Muscle layer of colon (tissue), 2 donors: ENCODE data around the gene DHX40.

ENCODE experiments used
- H3K27ac ChIP-seq: one replicate; pipeline ENCODE4 v1.7.0; 2013; ENCODE audit warnings: low read depth, mild to moderate bottlenecking, low read length, moderate library complexity
- H3K27me3 ChIP-seq, 2 donors: one replicate each; pipeline ENCODE4 v1.7.0; 2013; ENCODE audit warnings: low read length in 2 of 2, mild to moderate bottlenecking in 2 of 2; ENCODE audit not compliant: insufficient read depth in 2 of 2, control insufficient read depth in 1 of 2
- H3K36me3 ChIP-seq: one replicate; pipeline ENCODE4 v1.7.0; 2013; ENCODE audit warnings: mild to moderate bottlenecking, low read length; ENCODE audit not compliant: insufficient read depth
- H3K4me1 ChIP-seq: one replicate; pipeline ENCODE4 v1.7.0; 2013; ENCODE audit warnings: mild to moderate bottlenecking, low read length; ENCODE audit not compliant: insufficient read depth
- H3K4me3 ChIP-seq, 2 donors: one replicate each; pipeline ENCODE4 v1.7.0; 2013; ENCODE audit warnings: low read length in 2 of 2, low read depth in 1 of 2, mild to moderate bottlenecking in 1 of 2, moderate library complexity in 1 of 2
- H3K9ac ChIP-seq: one replicate; pipeline ENCODE4 v1.7.0; 2013; ENCODE audit warnings: low read length
- H3K9me3 ChIP-seq: one replicate; pipeline ENCODE4 v1.7.0; 2013; ENCODE audit warnings: mild to moderate bottlenecking, low read length
- donor health status: abdominal sarcoma.
- donor health status: Adenocarcinoma of cecum.

The DHX40 gene

DNA sequence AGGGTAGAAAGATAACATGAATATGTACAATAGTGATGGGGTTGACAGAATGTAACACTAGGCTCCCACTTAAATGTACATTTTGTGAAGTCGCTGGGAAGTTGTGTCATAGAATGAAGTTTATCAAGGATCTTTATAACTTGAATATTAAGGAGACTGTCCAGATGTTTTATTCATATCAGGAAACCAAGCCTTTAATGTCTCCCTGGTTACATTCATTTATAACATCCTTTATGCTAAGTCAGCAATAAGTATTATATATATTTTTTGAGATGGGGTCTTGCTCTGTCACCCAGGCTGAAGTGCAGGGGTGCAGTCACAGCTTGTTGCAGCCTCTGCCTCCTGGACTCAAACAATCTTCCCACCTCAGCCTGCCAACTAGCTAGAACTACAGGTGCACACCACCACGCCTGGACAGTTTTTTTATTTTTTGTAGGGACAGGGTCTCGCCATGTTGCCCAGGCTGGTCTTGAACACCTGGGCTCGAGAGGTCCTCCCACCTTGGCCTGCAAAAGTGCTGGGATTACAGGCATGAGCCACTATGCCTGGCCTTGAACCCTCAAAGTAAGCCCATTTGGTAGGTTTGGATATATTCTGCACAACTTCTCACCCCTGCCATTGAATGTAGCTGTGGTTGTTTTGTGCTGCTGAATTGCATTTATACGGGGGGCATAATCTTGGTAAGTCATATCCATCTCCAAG is 68.4 kb downstream of the DHX40 start:
- H3K9me3 ChIP-seq: no peaks in the 10 kb centered on the region
- H3K36me3 ChIP-seq: no peaks in the 10 kb centered on the region
- H3K27ac ChIP-seq: no peak overlapping the region
- H3K4me3 ChIP-seq: no peak overlapping the region
- peaks cover 34% of the 10 kb centered on the region for H3K4me1 ChIP-seq
- no peak overlapping the region for H3K9ac ChIP-seq
- H3K27me3 ChIP-seq: no peaks in the 10 kb centered on the region

DNA sequence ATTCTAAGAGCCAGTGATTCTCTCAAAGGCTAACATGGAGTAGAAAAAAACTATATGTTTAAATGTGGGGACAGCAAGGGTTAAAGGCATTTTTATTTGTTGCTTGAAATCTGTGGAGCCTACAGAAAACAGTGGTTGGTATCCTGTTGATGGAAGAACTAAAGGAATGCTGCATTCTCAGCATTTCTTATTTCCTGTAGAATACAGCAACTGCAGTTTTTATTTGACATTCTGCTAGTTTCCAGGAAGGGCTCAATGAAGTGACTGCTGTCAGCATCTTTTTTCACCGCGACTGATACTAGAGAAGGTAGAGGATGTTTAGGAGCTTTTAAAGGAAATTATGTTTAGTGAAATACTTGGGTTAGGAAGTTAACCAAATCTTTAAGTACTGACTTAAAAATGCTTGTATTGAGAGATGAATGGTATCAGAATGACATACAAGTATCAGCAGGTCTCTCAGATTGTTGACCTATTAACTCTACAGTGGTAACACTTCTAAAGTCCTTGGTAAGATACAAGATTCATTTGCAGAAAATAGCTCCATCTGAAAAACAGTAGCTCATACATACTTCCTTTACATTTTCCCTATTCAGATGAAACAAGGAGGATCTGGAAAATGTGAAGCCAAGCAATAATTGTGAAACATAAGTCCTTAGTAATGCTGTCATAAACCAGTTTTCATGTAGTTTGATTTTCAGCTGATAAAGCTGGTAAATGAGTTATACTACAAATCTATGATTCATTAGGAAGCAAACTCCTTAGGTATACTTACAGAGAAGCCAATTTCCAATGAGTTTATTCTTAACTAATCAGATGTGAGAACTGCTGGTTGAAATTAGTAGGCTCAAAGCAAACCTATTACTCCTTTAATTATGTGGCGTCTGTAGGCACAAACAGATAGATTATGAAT is 69.5 kb downstream of the DHX40 start:
- no peak overlapping the region for H3K9ac ChIP-seq
- no peak overlapping the region for H3K4me3 ChIP-seq
- H3K27ac ChIP-seq: no peak overlapping the region
- peaks cover 28% of the 10 kb centered on the region for H3K4me1 ChIP-seq
- H3K36me3 ChIP-seq: no peaks in the 10 kb centered on the region
- no peaks in the 10 kb centered on the region for H3K9me3 ChIP-seq
- H3K27me3 ChIP-seq: no peaks in the 10 kb centered on the region

DNA sequence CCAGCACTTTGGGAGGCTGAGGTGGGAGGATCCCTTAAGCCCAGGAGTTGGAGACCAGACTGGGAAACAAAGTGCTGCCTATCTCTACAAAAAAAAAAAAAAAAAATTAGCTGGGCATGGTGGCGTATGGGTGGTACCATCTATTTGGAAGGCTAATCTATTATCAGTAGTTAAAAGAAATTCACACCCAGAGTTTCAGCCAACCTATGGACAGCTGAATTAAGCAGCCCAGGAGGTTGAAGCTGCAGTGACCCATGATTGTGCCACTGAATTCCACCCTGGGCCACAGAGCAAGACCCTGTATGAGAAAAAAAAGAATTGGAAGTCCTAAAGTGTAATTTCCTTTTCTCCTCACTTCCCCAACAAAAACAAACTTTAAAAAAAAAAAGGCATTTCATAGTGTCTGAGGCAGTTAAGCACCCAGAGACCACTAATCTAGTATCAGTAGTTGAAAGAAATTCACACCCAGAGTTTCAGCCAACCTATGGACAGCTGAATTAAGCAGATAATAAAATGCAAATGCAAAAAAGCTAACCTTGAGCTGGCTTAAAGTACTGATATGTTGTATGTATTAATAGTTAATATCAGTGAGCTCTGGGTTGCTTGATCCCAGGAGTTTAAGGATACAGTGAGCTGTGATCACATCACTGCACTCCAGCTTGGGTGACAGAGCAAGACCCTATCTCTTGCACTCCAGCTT is 72.4 kb downstream of the DHX40 start:
- no peaks in the 10 kb centered on the region for H3K9me3 ChIP-seq
- H3K4me3 ChIP-seq: no peak overlapping the region
- no peaks in the 10 kb centered on the region for H3K36me3 ChIP-seq
- H3K27me3 ChIP-seq: no peaks in the 10 kb centered on the region
- H3K4me1 ChIP-seq: peaks cover 25% of the 10 kb centered on the region
- no peak overlapping the region for H3K27ac ChIP-seq
- no peak overlapping the region for H3K9ac ChIP-seq

DNA sequence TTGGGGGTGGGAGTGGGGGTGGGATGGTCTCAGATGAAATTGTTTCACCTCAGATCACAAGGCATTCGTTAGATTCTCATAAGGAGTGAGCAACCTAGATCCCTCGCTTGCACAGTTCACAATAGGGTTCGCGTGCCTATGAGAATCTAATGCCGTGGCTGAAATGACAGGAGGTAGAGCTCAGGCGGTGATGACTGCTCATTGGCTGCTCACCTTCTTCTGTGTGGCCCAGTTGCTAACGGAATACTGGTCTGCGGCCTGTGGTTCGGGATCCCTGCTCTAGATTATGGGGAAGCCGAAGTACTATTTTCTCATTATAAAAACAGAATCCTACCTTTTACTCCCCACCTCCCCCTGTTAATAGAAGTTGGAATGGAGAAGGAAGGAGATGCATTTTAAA is 73.1 kb downstream of the DHX40 start:
- Histone ChIP-seq H3K27me3 (no peaks in the 10 kb centered on the region), H3K27ac (no peak overlapping the region), H3K9me3 (no peaks in the 10 kb centered on the region), H3K36me3 (no peaks in the 10 kb centered on the region), H3K4me1 (peaks cover 25% of the 10 kb centered on the region), H3K4me3 (no peak overlapping the region), H3K9ac (no peak overlapping the region)

DNA sequence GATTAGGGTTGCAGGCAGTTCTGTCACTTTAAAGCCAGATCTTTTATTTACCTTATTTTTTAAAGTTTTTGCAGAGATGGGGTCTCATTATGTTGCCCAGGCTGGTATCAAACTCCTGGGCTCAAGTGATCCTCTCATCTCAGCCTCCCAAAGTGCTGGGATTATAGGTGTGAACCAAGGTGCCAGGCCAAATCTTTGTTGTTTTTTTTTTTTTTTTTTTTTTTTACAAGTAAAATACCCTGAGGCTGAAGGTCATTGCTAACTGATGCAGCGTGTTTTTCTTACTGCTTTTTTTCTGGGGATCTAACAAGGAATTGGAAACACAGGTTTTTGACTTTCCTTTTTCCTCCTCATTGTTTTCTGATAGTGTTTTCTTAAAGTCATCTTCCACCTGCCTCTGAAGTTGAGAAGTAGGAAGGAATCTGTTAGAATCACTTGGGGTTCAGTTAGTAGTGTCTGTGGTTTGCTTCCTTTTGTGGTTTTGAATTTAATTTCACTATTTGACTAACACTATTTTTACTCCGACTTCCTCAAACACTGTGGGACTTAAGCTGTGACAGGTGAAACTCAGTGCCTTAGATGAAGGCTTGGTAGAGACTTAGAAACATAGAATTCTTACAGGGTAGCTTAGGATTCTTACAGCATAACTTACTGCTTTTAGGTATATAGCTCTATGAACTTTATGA is 76.5 kb downstream of the DHX40 start:
- Histone ChIP-seq H3K4me1 (peaks cover 17% of the 10 kb centered on the region), H3K9me3 (no peaks in the 10 kb centered on the region), H3K27me3 (no peaks in the 10 kb centered on the region), H3K4me3 (no peak overlapping the region), H3K36me3 (peaks cover 13% of the 10 kb centered on the region), H3K9ac (no peak overlapping the region), H3K27ac (no peak overlapping the region)

DNA sequence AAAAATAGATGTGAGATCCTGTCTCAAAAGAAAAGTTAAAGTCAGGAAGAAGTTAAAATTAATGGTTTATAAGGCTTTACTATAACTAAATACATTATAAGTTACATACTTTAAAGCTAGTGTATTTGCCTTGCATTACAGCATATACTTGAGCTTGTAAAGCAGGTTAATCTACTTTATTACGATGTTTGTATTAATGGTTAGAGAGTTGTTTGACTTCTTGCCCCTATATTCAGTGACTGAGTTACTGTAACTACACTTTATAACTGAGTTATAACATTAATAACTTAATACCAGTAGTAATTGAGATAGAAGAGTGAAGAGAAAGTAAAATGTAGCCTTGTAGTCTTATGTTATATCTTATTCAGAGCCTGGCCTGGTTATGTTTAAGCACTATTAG is 77.2 kb downstream of the DHX40 start:
- no peak overlapping the region for H3K9ac ChIP-seq
- H3K4me1 ChIP-seq: peaks cover 17% of the 10 kb centered on the region
- no peak overlapping the region for H3K27ac ChIP-seq
- H3K27me3 ChIP-seq: no peaks in the 10 kb centered on the region
- peaks cover 13% of the 10 kb centered on the region for H3K36me3 ChIP-seq
- H3K9me3 ChIP-seq: no peaks in the 10 kb centered on the region
- no peak overlapping the region for H3K4me3 ChIP-seq

DNA sequence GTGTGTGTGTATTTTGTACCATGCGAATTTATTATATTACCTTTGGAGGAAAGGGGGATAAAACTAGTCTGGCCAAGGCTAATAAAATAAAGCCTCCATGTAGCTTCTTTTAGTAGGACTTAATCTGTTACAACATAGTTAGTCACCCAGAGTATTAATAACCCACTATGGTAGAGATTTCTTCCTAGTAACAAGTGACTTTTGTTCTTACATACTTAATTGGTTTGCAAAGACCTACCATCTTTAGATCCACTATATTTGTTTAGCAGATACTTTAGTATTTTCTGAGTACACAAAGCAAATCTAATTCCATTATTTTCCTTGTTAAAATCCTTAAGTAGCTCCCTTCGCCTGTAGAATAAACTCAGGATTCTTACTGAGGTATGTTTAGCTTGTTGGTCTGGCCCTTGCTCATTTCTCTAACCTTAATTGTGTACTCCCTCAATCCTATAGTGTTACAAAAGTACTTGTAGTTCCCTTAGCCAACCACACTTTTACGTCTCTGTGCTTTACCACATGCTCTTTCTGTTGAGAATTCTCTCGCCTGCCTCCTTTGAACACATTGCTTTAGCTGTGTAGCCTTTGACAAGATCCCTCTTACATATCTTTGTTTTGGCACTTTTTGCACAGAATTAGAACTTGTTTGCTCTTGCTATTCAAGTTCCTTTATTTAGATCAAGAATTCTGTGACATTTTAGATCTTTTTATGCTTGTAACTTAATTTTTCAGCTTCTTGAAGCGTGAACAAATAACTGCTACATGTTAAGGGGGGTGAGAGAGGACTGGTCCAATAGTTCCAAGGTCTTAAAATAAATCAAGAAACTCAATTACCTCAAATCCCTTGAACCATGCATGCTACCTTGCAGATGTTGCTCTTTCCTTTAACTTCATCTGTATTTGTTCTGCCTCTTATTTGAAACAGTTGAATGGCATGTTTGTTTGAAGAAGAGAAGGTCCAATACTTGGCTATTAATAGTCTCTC is 78.0 kb downstream of the DHX40 start:
- H3K9ac ChIP-seq: no peak overlapping the region
- peaks cover 15% of the 10 kb centered on the region for H3K36me3 ChIP-seq
- H3K27me3 ChIP-seq: no peaks in the 10 kb centered on the region
- no peak overlapping the region for H3K4me3 ChIP-seq
- H3K9me3 ChIP-seq: no peaks in the 10 kb centered on the region
- H3K4me1 ChIP-seq: peaks cover 14% of the 10 kb centered on the region
- no peak overlapping the region for H3K27ac ChIP-seq

DNA sequence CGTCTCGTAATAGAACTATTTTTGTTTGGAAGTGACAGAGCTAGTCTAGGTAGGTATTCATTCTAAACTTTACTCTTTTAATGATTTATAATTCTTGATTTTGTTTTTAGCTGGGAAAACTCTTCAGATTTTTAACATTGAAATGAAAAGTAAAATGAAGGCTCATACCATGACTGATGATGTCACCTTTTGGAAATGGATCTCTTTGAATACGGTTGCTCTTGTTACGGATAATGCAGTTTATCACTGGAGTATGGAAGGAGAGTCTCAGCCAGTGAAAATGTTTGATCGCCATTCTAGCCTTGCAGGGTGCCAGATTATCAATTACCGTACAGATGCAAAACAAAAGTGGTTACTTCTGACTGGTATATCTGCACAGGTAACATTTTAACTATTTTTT is 81.9 kb downstream of the DHX40 start:
- Histone ChIP-seq H3K36me3 (peaks cover 46% of the 10 kb centered on the region), H3K27ac (no peak overlapping the region), H3K9ac (no peak overlapping the region), H3K4me3 (no peak overlapping the region), H3K9me3 (no peaks in the 10 kb centered on the region), H3K4me1 (peaks cover 14% of the 10 kb centered on the region), H3K27me3 (no peaks in the 10 kb centered on the region)

DNA sequence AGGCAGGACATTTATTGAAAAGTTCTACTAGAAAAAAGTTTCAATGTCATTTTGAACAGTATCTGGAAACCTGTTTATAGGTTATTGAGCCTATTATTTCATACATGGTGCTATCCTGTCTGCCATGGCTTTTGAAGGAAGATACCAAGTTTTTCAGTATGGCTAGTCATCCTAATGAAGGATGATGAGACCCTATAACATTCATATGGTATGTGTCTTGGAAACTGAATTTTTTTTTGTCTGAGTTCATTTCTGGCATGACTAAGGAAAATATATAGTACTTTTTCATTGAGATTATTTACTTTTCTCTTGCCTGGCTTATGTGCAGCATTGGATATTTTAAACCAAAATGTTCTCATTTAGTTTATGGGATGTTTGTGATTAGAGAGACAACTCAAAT is 84.5 kb downstream of the DHX40 start:
- Histone ChIP-seq H3K36me3 (peaks cover 55% of the 10 kb centered on the region), H3K4me1 (no peaks in the 10 kb centered on the region), H3K27ac (no peak overlapping the region), H3K27me3 (no peaks in the 10 kb centered on the region), H3K4me3 (no peak overlapping the region), H3K9me3 (no peaks in the 10 kb centered on the region), H3K9ac (no peak overlapping the region)

DNA sequence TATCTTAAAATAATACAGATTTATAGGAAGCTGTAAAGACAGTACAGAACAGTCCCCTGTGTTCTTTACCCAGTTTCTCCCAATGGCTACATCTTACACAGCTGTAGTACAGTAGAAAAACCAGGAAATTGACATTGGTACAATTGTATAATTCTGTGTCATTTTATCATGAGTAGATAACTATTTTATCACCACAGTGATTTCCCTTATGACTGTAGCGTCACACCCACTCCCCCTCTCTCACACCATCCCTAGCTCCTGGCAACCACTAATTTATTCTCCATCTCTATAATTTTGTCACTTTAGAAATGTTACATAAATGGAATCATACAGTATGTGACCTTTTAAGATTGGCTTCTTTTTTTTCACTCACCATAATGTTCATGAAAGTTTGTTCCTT is 85.2 kb downstream of the DHX40 start:
- no peaks in the 10 kb centered on the region for H3K9me3 ChIP-seq
- no peak overlapping the region for H3K4me3 ChIP-seq
- H3K4me1 ChIP-seq: no peaks in the 10 kb centered on the region
- H3K36me3 ChIP-seq: peaks cover 56% of the 10 kb centered on the region
- H3K27ac ChIP-seq: no peak overlapping the region
- H3K9ac ChIP-seq: no peak overlapping the region
- H3K27me3 ChIP-seq: no peaks in the 10 kb centered on the region
